Parathyroid adenoma (tissue), 2 donors: ENCODE measurements around the gene PAM.

Source experiments
- H2AFZ ChIP-seq: fragments of 300-600 bp; sonication (generic); one replicate; pipeline ENCODE4 v1.7.0; 2017; ENCODE audit warnings: antibody characterized with exemption, mild to moderate bottlenecking
- H3K27ac ChIP-seq: fragments of 300-600 bp; sonication (generic); one replicate; pipeline ENCODE4 v1.7.0; 2017
- H3K27me3 ChIP-seq: fragments of 300-600 bp; sonication (generic); one replicate; pipeline ENCODE4 v1.7.0; 2017; ENCODE audit warnings: low read length; ENCODE audit not compliant: control insufficient read depth, insufficient read depth
- H3K36me3 ChIP-seq: fragments of 300-600 bp; sonication (generic); one replicate; pipeline ENCODE4 v1.7.0; 2017; ENCODE audit warnings: low read length; ENCODE audit not compliant: control insufficient read depth, insufficient read depth
- H3K4me1 ChIP-seq: fragments of 300-600 bp; sonication (generic); one replicate; pipeline ENCODE4 v1.7.0; 2017; ENCODE audit warnings: control low read depth
- H3K4me2 ChIP-seq: fragments of 300-600 bp; sonication (generic); one replicate; pipeline ENCODE4 v1.7.0; 2017; ENCODE audit warnings: low read length
- H3K4me3 ChIP-seq: fragments of 300-600 bp; sonication (generic); one replicate; pipeline ENCODE4 v1.7.0; 2017; ENCODE audit warnings: low read depth, low read length
- H3K79me2 ChIP-seq: fragments of 300-600 bp; sonication (generic); one replicate; pipeline ENCODE4 v1.7.0; 2017; ENCODE audit warnings: control low read depth
- H3K9ac ChIP-seq: fragments of 300-600 bp; sonication (generic); one replicate; pipeline ENCODE4 v1.7.0; 2017; ENCODE audit warnings: mild to moderate bottlenecking
- H3K9me3 ChIP-seq: fragments of 300-600 bp; sonication (generic); one replicate; pipeline ENCODE4 v1.7.0; 2017; ENCODE audit warnings: low read length; ENCODE audit not compliant: control insufficient read depth
- TF ChIP-seq, protein P1 (sequence below): fragments of 300-600 bp; sonication (generic); IDR thresholded peaks from one replicate; pipeline ENCODE4 v1.7.0; 2017; ENCODE audit warnings: antibody characterized with exemption, mild to moderate bottlenecking
- donor health status: primary hyperparathyroidism.

PAM gene

DNA sequence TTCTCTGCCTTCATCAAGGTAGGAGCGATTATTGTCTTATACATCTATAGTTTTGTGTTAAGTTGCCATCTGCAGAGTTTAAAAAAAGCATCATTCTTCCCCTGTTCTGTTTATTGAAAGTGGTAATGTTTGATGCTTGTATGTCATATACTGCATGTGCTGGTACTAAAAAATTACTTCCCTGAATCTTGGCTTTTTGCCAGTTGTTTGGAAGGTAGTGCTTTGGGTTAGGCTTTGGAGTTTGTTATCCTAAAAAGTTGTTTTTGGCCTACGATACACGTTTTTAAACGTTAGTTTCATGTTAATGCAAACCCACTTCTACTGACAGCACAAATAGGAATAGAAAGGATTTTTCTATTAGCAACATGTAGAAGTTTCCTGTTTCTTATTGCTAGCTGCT lies 206.6 kb downstream of the PAM start:
- Histone ChIP-seq H3K4me1 (no peaks in the 10 kb centered on the region), H3K9me3 (no peaks in the 10 kb centered on the region), H3K4me2 (no peak overlapping the region), H3K79me2 (no peaks in the 10 kb centered on the region), H3K4me3 (no peak overlapping the region), H3K27me3 (no peaks in the 10 kb centered on the region), H3K27ac (no peak overlapping the region), H2AFZ (no peak overlapping the region), H3K9ac (no peak overlapping the region), H3K36me3 (no peaks in the 10 kb centered on the region)
- TF ChIP-seq, protein P1, sequence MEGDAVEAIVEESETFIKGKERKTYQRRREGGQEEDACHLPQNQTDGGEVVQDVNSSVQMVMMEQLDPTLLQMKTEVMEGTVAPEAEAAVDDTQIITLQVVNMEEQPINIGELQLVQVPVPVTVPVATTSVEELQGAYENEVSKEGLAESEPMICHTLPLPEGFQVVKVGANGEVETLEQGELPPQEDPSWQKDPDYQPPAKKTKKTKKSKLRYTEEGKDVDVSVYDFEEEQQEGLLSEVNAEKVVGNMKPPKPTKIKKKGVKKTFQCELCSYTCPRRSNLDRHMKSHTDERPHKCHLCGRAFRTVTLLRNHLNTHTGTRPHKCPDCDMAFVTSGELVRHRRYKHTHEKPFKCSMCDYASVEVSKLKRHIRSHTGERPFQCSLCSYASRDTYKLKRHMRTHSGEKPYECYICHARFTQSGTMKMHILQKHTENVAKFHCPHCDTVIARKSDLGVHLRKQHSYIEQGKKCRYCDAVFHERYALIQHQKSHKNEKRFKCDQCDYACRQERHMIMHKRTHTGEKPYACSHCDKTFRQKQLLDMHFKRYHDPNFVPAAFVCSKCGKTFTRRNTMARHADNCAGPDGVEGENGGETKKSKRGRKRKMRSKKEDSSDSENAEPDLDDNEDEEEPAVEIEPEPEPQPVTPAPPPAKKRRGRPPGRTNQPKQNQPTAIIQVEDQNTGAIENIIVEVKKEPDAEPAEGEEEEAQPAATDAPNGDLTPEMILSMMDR: no peak

DNA sequence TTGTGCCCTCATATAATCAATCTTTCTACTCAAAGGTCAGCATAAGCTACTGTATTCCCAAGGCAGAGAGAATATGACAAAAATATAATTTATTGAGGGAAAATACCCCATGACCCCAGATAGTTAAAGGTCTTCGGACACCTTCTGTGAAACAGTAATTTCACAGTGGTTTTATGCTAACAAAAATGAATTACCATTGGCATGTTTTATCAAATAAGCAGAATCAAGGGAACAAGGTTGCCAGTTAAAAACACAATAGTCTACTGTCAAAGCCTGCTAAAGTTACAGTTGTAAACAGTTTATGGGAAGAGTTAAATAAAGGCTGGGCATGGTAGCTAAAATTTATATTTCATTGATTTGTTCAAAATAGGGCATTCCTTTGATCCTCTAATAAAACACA lies 210.5 kb downstream of the PAM start:
- Histone ChIP-seq H3K4me1 (no peaks in the 10 kb centered on the region), H3K27ac (no peak overlapping the region), H3K9me3 (no peaks in the 10 kb centered on the region), H3K36me3 (no peaks in the 10 kb centered on the region), H3K27me3 (no peaks in the 10 kb centered on the region), H3K9ac (no peak overlapping the region), H2AFZ (no peak overlapping the region), H3K4me2 (no peak overlapping the region), H3K79me2 (no peaks in the 10 kb centered on the region), H3K4me3 (no peak overlapping the region)
- TF ChIP-seq, protein P1: no peak

DNA sequence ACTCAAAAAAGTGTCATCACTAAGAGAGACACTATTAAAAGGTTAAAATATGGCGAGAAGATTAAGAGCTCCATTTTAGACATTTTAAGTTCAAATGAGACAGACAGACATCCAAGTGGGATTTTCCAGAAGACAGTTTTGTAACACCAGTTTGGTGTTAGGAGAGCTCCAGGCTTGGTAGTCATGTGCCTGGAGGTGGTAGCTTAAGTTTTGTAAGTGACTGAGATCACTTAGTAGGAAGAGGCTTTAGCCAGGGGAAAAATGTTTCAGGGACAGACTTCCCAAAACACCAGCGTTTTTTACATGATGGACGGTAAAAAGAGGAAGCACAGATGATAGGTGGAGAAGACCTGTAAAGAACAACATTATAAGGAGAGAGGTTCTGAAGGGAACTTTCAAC lies 214.5 kb downstream of the PAM start:
- H2AFZ ChIP-seq: no peak overlapping the region
- H3K36me3 ChIP-seq: no peaks in the 10 kb centered on the region
- H3K4me2 ChIP-seq: no peak overlapping the region
- H3K79me2 ChIP-seq: no peaks in the 10 kb centered on the region
- no peak overlapping the region for H3K4me3 ChIP-seq
- no peaks in the 10 kb centered on the region for H3K27me3 ChIP-seq
- TF ChIP-seq, protein P1: no peak
- H3K9ac ChIP-seq: no peak overlapping the region
- no peak overlapping the region for H3K27ac ChIP-seq
- no peaks in the 10 kb centered on the region for H3K4me1 ChIP-seq
- no peaks in the 10 kb centered on the region for H3K9me3 ChIP-seq

DNA sequence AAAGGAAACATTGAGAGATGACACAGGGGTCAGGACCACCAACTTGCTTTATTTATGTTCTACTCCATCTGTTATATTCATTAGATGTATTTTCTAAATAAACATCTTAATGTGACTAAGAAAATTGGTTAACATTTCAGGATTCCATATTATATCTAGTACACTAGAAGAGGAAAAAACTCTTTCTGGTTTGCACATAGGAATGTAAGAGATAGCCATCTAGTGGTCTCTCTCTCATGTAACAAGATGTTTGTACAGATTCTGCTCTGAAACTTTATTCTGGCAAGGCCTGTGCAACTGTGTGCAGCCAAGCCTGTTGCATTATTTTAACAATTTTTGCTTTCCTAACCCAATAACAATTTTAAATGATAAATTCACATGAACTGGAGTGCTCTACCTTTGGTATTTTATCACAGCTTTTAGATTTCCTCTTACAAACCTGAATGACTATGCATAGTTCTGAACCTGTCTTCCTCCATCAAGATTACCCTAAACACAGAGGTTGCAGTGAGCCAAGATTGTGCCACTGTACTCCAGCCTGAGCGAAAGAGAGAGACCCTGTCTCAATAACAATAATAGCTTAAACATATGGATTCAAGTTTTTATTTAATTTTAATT lies 216.7 kb downstream of the PAM start:
- Histone ChIP-seq H3K4me3 (no peak overlapping the region), H3K27me3 (no peaks in the 10 kb centered on the region), H3K9me3 (no peaks in the 10 kb centered on the region), H3K4me1 (no peaks in the 10 kb centered on the region), H3K4me2 (no peak overlapping the region), H3K9ac (no peak overlapping the region), H3K79me2 (no peaks in the 10 kb centered on the region), H3K36me3 (no peaks in the 10 kb centered on the region), H2AFZ (no peak overlapping the region), H3K27ac (no peak overlapping the region)
- TF ChIP-seq, protein P1: peak; percentile 30

DNA sequence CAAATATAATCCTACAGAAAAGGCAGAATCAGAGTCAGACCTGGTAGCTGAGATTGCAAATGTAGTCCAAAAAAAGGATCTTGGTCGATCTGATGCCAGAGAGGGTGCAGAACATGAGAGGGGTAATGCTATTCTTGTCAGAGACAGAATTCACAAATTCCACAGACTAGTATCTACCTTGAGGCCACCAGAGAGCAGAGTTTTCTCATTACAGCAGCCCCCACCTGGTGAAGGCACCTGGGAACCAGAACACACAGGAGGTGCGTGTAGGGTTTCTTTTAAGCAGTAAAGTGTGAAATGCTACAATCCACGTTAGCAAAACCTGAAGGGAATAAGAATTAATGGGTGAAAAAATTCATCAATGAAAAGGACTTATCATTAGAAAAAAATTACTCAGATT lies 219.1 kb downstream of the PAM start:
- Histone ChIP-seq H3K27me3 (no peaks in the 10 kb centered on the region), H3K4me3 (no peak overlapping the region), H3K79me2 (no peaks in the 10 kb centered on the region), H3K4me2 (no peak overlapping the region), H3K9ac (no peak overlapping the region), H3K27ac (no peak overlapping the region), H3K4me1 (no peaks in the 10 kb centered on the region), H3K36me3 (no peaks in the 10 kb centered on the region), H3K9me3 (no peaks in the 10 kb centered on the region), H2AFZ (no peak overlapping the region)
- TF ChIP-seq, protein P1: no peak
